Measurements from ENCODE around the gene ZNF37A. TPM values are rescaled to one million over a fixed set of nuclear protein-coding genes. Genes with fewer than 3 reads are reported as not detected.

The ZNF37A gene
- total and polyA plus RNA-seq, 4 donors, result 3.5 to 11.5 (median 4.4) TPM

GRCh38 chr10:38157270-38157685, 63.1 kb downstream of the ZNF37A start:
- Histone ChIP-seq H3K4me1 (ENCODE audit: control insufficient read depth in 4 of 4, insufficient read depth in 4 of 4, low read length in 3 of 4) (no peaks in the 10 kb centered on the region), H3K4me3 (ENCODE audit: low read depth in 1 of 3, low read length in 3 of 3) (no peak overlapping the region), H3K27me3 (ENCODE audit: control insufficient read depth in 4 of 4, insufficient read depth in 4 of 4, low read length in 3 of 4) (no peaks in the 10 kb centered on the region), H3K36me3 (ENCODE audit: control insufficient read depth in 4 of 4, insufficient read depth in 3 of 4, low read depth in 1 of 4, low read length in 3 of 4) (no peaks in the 10 kb centered on the region), H3K9ac (ENCODE audit: low read depth in 1 of 2, low read length in 2 of 2) (no peak overlapping the region), H3K27ac (ENCODE audit: low read depth in 1 of 2, low read length in 2 of 2) (no peak overlapping the region), H3K9me3 (ENCODE audit: control insufficient read depth in 4 of 4, low read length in 3 of 4) (peaks cover 0 to 16% (median 2%) of the 10 kb centered on the region in 4 donors)
- WGBS, result 92% methylated on average over 10 of the region's 10 CpGs
- no peak for TF ChIP-seq REST (IDR thresholded peaks at IDR 0.05)
- no peak for TF ChIP-seq FOXA1 (IDR thresholded peaks at IDR 0.05)
- no peak for TF ChIP-seq EGR1 (IDR thresholded peaks at IDR 0.05; ENCODE audit: low read depth in 2 of 2)
- no peak for DNase-seq (ENCODE audit: low spot score)

- Histone ChIP-seq H3K27ac (ENCODE audit: low read depth in 1 of 2, low read length in 2 of 2) (no peak overlapping the region), H3K9ac (ENCODE audit: low read depth in 1 of 2, low read length in 2 of 2) (no peak overlapping the region), H3K4me1 (ENCODE audit: control insufficient read depth in 4 of 4, insufficient read depth in 4 of 4, low read length in 3 of 4) (no peaks in the 10 kb centered on the region), H3K4me3 (ENCODE audit: low read depth in 1 of 3, low read length in 3 of 3) (no peak overlapping the region), H3K9me3 (ENCODE audit: control insufficient read depth in 4 of 4, low read length in 3 of 4) (peaks cover 0 to 13% (median 1%) of the 10 kb centered on the region in 4 donors), H3K27me3 (ENCODE audit: control insufficient read depth in 4 of 4, insufficient read depth in 4 of 4, low read length in 3 of 4) (no peaks in the 10 kb centered on the region), H3K36me3 (ENCODE audit: control insufficient read depth in 4 of 4, insufficient read depth in 3 of 4, low read depth in 1 of 4, low read length in 3 of 4) (no peaks in the 10 kb centered on the region)
- WGBS, result 70% methylated on average over 2 of the region's 2 CpGs
- TF ChIP-seq ATF3 (IDR thresholded peaks at IDR 0.05), result no peak
- no peak for TF ChIP-seq REST (IDR thresholded peaks at IDR 0.05)
- TF ChIP-seq CTCF (IDR thresholded peaks at IDR 0.05; ENCODE audit: low read depth, low read length, missing input control), result no peak
- no peak for TF ChIP-seq JUND (IDR thresholded peaks at IDR 0.05)
- TF ChIP-seq FOXA1 (IDR thresholded peaks at IDR 0.05), result no peak
- no peak for TF ChIP-seq MAX (IDR thresholded peaks at IDR 0.05)
- no peak for TF ChIP-seq YY1 (IDR thresholded peaks at IDR 0.05)
- no peak for TF ChIP-seq FOXA2 (IDR thresholded peaks at IDR 0.05)
- no peak for TF ChIP-seq SP1 (IDR thresholded peaks at IDR 0.05)
- TF ChIP-seq TAF1 (conservative IDR thresholded peaks at IDR 0.05), result no peak
- no peak for TF ChIP-seq RXRA (IDR thresholded peaks at IDR 0.05)
- no peak for TF ChIP-seq ZBTB33 (IDR thresholded peaks at IDR 0.05)
- TF ChIP-seq GABPA (IDR thresholded peaks at IDR 0.05 in 1 of 2, conservative IDR thresholded peaks at IDR 0.05 in 1 of 2), result no peak
- no peak for TF ChIP-seq NR2F2 (IDR thresholded peaks at IDR 0.05)
- TF ChIP-seq RAD21 (IDR thresholded peaks at IDR 0.05), result no peak
- DNase-seq (ENCODE audit: low spot score), result no peak
These were observed 64.9 kb downstream of the ZNF37A start for GRCh38 chr10:38159004-38159403.

Data from liver (tissue), 9 donors.